ENCODE measurements around the gene SIGLEC15. TPM values are rescaled to one million over a fixed set of nuclear protein-coding genes. Genes with fewer than 3 reads are reported as not detected.

SIGLEC15 gene
- total RNA-seq, 3 donors from 2014 or later, result 0.16 to 1.5 (median 0.66) TPM

GRCh38 chr18:45836242-45837205 is 11.0 kb downstream of the SIGLEC15 start:
- DNase-seq (ENCODE audit: low spot score in 2 of 2), result no peak
- intact Hi-C loops (cut with DNase I; ENCODE audit: low total_unique reads), result no loop called here
- TF ChIP-seq CTCF (IDR thresholded peaks at IDR 0.05) (no peak), POLR2AphosphoS5 (IDR thresholded peaks at IDR 0.05) (no peak), POLR2A (IDR thresholded peaks at IDR 0.05) (no peak)
- Histone ChIP-seq H3K4me1 (peaks cover 0 to 3% of the 10 kb centered on the region in 2 donors), H3K36me3 (no peaks in the 10 kb centered on the region), H3K27me3 (peaks cover 3 to 12% of the 10 kb centered on the region in 2 donors), H3K27ac (no peak overlapping the region), H3K9me3 (no peaks in the 10 kb centered on the region), H3K4me3 (no peak overlapping the region)

GRCh38 chr18:45837283-45838070 is 12.0 kb downstream of the SIGLEC15 start:
- peak overlapping the region; percentile 15 to 64 (median 46) for H3K4me3 ChIP-seq
- intact Hi-C loops (cut with DNase I; ENCODE audit: low total_unique reads), result no loop called here
- H3K27ac ChIP-seq, result no peak overlapping the region
- no peak for TF ChIP-seq POLR2A (IDR thresholded peaks at IDR 0.05)
- TF ChIP-seq CTCF (IDR thresholded peaks at IDR 0.05), result peak in 1 of 3 donors; percentile 8
- no peaks in the 10 kb centered on the region for H3K36me3 ChIP-seq
- DNase-seq (ENCODE audit: low spot score in 2 of 2), result peak in 1 of 2 donors; percentile 69
- H3K9me3 ChIP-seq, result no peaks in the 10 kb centered on the region
- H3K27me3 ChIP-seq, result peaks cover 3 to 12% of the 10 kb centered on the region in 2 donors
- H3K4me1 ChIP-seq, result peaks cover 0 to 3% of the 10 kb centered on the region in 2 donors

- no peak for DNase-seq (ENCODE audit: low spot score in 2 of 2)
- peak overlapping the region; percentile 10 to 64 (median 46) for H3K4me3 ChIP-seq
- intact Hi-C loops (cut with DNase I; ENCODE audit: low total_unique reads), result no loop called here
These were observed 13.0 kb downstream of the SIGLEC15 start for GRCh38 chr18:45838302-45839070.

More at GRCh38 chr18:45838302-45839070, 13.0 kb downstream of the SIGLEC15 start:
- TF ChIP-seq POLR2A (IDR thresholded peaks at IDR 0.05) (no peak), CTCF (IDR thresholded peaks at IDR 0.05) (no peak), POLR2AphosphoS5 (IDR thresholded peaks at IDR 0.05) (no peak)
- Histone ChIP-seq H3K27me3 (peaks cover 3 to 12% of the 10 kb centered on the region in 2 donors), H3K9me3 (no peaks in the 10 kb centered on the region), H3K36me3 (no peaks in the 10 kb centered on the region), H3K4me1 (peaks cover 0 to 3% of the 10 kb centered on the region in 2 donors), H3K27ac (no peak overlapping the region)

All from breast epithelium (tissue), 4 donors.